ENCODE data around the gene GRIN2A.

GRIN2A gene

DNA sequence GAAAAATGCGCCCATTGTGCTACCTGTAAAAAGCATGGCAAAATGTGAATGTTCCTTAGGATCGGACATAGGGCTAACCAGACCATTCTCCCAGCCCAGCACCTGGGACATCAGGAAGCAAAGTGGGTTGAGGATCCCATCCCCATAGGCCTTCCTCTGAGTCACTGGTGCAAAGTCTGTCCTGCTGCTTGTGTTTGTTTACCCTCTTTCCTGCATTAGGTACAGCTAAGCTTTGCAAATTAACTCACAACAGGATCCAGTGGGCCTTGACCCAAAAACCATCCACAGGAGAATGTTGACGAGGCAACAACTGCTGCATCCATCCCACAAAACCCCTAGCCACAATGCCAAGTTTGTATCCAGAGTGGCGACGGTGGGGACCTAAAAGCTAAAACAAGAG lies 106.2 kb downstream of the GRIN2A start:
- TF ChIP-seq, protein P1, sequence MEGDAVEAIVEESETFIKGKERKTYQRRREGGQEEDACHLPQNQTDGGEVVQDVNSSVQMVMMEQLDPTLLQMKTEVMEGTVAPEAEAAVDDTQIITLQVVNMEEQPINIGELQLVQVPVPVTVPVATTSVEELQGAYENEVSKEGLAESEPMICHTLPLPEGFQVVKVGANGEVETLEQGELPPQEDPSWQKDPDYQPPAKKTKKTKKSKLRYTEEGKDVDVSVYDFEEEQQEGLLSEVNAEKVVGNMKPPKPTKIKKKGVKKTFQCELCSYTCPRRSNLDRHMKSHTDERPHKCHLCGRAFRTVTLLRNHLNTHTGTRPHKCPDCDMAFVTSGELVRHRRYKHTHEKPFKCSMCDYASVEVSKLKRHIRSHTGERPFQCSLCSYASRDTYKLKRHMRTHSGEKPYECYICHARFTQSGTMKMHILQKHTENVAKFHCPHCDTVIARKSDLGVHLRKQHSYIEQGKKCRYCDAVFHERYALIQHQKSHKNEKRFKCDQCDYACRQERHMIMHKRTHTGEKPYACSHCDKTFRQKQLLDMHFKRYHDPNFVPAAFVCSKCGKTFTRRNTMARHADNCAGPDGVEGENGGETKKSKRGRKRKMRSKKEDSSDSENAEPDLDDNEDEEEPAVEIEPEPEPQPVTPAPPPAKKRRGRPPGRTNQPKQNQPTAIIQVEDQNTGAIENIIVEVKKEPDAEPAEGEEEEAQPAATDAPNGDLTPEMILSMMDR (IDR thresholded peaks at IDR 0.05; ENCODE audit: borderline replicate concordance, insufficient read depth, low read depth, low read length) = no peak
- no peak overlapping the region for H3K4me3 ChIP-seq (ENCODE audit: low read depth, low read length)

GRCh38 chr16:10070591-10070990 lies 111.6 kb downstream of the GRIN2A start:
- TF ChIP-seq, protein P1 (IDR thresholded peaks at IDR 0.05; ENCODE audit: borderline replicate concordance, insufficient read depth, low read depth, low read length) = no peak
- no peak overlapping the region for H3K4me3 ChIP-seq (ENCODE audit: low read depth, low read length)

DNA sequence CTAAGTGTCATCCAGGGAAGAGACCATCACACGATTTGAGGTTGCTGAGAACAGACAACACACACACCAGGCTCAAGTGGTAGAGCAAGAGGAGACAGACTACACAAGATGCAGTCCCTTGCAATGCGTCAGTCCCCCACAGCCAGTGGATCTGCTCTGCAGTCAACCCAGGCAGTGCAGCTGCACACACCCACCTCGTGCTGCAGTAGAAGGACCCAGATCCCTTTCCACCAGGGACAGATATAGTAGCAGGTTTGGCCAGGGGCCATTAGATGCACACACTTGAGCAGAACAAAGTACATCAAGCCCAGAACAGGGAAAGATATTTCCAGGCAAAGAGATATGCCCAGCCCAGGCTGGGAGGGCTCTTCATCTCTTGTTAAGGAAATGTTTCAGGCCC lies 112.9 kb downstream of the GRIN2A start:
- TF ChIP-seq, protein P1 (IDR thresholded peaks at IDR 0.05; ENCODE audit: borderline replicate concordance, insufficient read depth, low read depth, low read length) = no peak
- H3K4me3 ChIP-seq (ENCODE audit: low read depth, low read length) = no peak overlapping the region

- H3K4me3 ChIP-seq (ENCODE audit: low read depth, low read length) = no peak overlapping the region
- TF ChIP-seq, protein P1 (IDR thresholded peaks at IDR 0.05; ENCODE audit: borderline replicate concordance, insufficient read depth, low read depth, low read length) = no peak
These were observed 114.4 kb downstream of the GRIN2A start for GRCh38 chr16:10067835-10068234.

DNA sequence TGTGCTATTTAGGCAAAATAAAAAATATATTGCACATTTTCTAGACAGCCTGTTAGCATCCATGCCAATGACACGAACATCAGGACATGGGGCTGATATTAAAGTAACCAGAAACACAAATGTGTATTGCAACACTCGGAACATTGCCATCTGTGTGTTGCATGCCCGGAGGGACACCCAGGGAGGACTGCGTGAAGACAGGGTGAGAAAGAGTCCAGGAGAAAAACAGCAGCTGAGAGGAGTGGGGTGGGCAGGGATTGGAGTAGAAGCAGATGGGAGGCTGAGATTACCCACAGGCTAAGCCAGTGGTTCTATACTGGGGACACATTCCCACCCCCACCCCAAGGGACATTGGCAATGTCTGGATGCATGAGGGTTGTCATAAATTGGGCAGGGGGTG lies 114.8 kb downstream of the GRIN2A start:
- no peak overlapping the region for H3K4me3 ChIP-seq (ENCODE audit: low read depth, low read length)
- TF ChIP-seq, protein P1 (IDR thresholded peaks at IDR 0.05; ENCODE audit: borderline replicate concordance, insufficient read depth, low read depth, low read length) = no peak

DNA sequence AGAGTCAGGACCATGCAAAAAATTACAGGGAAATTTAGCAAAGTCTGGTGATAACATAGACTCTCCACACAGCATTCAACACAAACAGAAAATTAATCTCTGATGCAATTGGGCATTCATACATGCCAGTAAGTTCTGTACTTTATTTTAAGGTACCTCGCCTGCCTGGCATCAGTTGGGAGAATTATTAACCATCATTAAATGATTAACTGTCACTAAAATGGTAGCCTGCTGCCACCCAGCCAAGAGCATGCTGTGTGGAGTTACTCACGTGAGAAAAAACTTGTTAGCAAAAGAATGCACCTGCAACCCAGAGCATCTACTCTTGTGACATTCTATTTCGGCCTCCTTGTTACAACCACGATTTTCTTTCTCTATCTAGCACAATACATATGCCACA lies 117.2 kb downstream of the GRIN2A start:
- TF ChIP-seq, protein P1 (IDR thresholded peaks at IDR 0.05; ENCODE audit: borderline replicate concordance, insufficient read depth, low read depth, low read length) = no peak
- H3K4me3 ChIP-seq (ENCODE audit: low read depth, low read length) = no peak overlapping the region

DNA sequence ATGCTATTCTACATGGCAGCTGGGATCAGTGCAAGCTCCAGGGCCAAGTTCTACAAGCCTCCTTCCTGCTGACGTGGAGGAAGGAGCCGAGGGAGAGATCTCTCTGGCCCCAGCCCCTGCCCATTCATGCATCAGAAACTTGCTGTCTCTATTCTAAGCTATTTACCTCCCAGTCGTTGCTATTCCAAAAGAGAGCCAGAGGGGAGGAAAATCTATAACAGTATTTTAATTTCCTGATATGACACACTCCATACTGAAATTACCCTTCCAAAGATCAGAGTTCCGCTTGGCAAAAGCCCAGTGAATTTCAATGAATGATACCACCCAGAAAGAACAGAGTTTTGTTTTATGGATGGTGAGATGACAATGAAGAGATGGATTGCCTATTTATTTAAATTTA lies 133.4 kb downstream of the GRIN2A start:
- TF ChIP-seq, protein P1 (IDR thresholded peaks at IDR 0.05; ENCODE audit: borderline replicate concordance, insufficient read depth, low read depth, low read length) = no peak
- no peak overlapping the region for H3K4me3 ChIP-seq (ENCODE audit: low read depth, low read length)
